PFSK-1 (cell line): ENCODE measurements around the gene TBCEL.

Experiments used
- FOXP2 ChIP-seq: optimal IDR thresholded peaks from 2 replicates; pipeline ENCODE3; 2011; ENCODE audit warnings: borderline replicate concordance, control low read depth, inconsistent platforms; ENCODE audit not compliant: insufficient read depth; ENCODE audit errors: extremely low read length, extremely low read depth
- POLR2AphosphoS5 ChIP-seq: IDR thresholded peaks from 2 replicates; pipeline ENCODE4 v1.6.1; 2012; ENCODE audit warnings: low read depth, mild to moderate bottlenecking, control low read depth, low read length, moderate library complexity
- REST ChIP-seq, 2 experiments: IDR thresholded peaks; 2 replicates each; pipeline versions ENCODE4 v1.6.1 to v1.8.0; 2011 to 2012; ENCODE audit warnings: low read depth in 2 of 2, low read length in 2 of 2, control low read depth in 1 of 2, inconsistent platforms in 1 of 2, mild to moderate bottlenecking in 1 of 2, moderate library complexity in 1 of 2; ENCODE audit not compliant: insufficient read depth in 1 of 2
- SIN3A ChIP-seq: IDR thresholded peaks from 2 replicates; pipeline ENCODE4 v1.6.1; 2012; ENCODE audit warnings: mild to moderate bottlenecking, low read length, moderate library complexity, borderline replicate concordance; ENCODE audit not compliant: insufficient read depth
- TAF1 ChIP-seq: IDR thresholded peaks from 2 replicates; pipeline ENCODE4 v1.6.1; 2012; ENCODE audit warnings: low read length, control low read depth, borderline replicate concordance; ENCODE audit not compliant: insufficient read depth

The TBCEL gene

GRCh38 chr11:121112498-121113455, 88.9 kb downstream of the TBCEL start:
- TF ChIP-seq FOXP2 = no peak
- no peak for TF ChIP-seq SIN3A
- TF ChIP-seq POLR2AphosphoS5 = no peak
- TF ChIP-seq REST (IDR thresholded peaks at IDR 0.05; ENCODE audit: insufficient read depth in 1 of 2, low read depth in 2 of 2, low read length in 2 of 2) = no peak
- no peak for TF ChIP-seq TAF1

DNA sequence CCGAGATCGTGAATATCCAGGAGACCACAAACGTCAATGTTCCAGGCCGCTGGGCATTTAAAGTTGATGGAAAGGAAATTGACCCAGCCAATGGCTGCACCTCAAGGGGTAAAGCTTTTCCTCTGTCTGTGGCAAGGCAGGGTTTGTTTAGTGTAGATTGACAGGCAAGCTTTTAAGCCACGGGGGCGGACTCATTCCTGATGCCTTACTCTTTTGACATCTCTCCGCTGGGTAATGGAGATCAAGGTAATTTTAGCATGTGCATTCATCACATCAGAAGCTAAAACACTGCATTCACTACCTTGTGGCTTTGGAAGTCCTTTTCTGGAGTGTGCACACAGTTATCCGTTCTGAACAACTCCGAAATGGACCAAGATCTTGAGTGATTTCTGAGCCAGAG, 89.7 kb downstream of the TBCEL start:
- TF ChIP-seq FOXP2 = no peak
- no peak for TF ChIP-seq SIN3A
- TF ChIP-seq POLR2AphosphoS5 = no peak
- no peak for TF ChIP-seq REST (IDR thresholded peaks at IDR 0.05; ENCODE audit: insufficient read depth in 1 of 2, low read depth in 2 of 2, low read length in 2 of 2)
- no peak for TF ChIP-seq TAF1

DNA sequence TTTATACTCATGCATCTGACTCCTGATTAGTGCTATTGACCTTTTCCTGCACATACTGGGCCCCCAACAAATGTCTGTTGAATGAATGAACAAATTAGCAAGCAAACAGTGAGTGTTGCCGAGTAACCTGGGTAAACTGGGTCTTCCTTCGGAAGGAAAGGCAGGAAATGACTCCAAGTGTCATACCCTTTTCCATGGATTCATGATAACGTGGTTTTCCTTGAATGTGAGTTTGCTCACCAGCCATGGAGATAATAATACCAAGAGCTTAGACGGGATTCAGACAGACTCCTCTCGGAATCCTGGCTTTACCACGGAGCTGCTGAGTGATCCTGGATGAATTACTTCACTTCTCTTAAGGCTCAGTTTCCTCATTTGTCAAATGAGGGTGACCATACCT, 93.9 kb downstream of the TBCEL start:
- TF ChIP-seq POLR2AphosphoS5 (no peak), REST (IDR thresholded peaks at IDR 0.05; ENCODE audit: insufficient read depth in 1 of 2, low read depth in 2 of 2, low read length in 2 of 2) (no peak), FOXP2 (no peak), TAF1 (no peak), SIN3A (no peak)

GRCh38 chr11:121119440-121119839, 95.5 kb downstream of the TBCEL start:
- TF ChIP-seq POLR2AphosphoS5 = no peak
- no peak for TF ChIP-seq FOXP2
- TF ChIP-seq REST (IDR thresholded peaks at IDR 0.05; ENCODE audit: insufficient read depth in 1 of 2, low read depth in 2 of 2, low read length in 2 of 2) = no peak
- no peak for TF ChIP-seq TAF1
- TF ChIP-seq SIN3A = no peak

GRCh38 chr11:121122328-121122727, 98.4 kb downstream of the TBCEL start:
- TF ChIP-seq REST (IDR thresholded peaks at IDR 0.05; ENCODE audit: insufficient read depth in 1 of 2, low read depth in 2 of 2, low read length in 2 of 2) = no peak
- TF ChIP-seq FOXP2 = no peak
- no peak for TF ChIP-seq TAF1
- no peak for TF ChIP-seq SIN3A
- TF ChIP-seq POLR2AphosphoS5 = no peak
